ENCODE data around the gene DNER. TPM values are rescaled to one million over a fixed set of nuclear protein-coding genes. Genes with fewer than 3 reads are reported as not detected.

DNER gene
- total RNA-seq, 1 donor from 2014 or later, result not detected

DNA sequence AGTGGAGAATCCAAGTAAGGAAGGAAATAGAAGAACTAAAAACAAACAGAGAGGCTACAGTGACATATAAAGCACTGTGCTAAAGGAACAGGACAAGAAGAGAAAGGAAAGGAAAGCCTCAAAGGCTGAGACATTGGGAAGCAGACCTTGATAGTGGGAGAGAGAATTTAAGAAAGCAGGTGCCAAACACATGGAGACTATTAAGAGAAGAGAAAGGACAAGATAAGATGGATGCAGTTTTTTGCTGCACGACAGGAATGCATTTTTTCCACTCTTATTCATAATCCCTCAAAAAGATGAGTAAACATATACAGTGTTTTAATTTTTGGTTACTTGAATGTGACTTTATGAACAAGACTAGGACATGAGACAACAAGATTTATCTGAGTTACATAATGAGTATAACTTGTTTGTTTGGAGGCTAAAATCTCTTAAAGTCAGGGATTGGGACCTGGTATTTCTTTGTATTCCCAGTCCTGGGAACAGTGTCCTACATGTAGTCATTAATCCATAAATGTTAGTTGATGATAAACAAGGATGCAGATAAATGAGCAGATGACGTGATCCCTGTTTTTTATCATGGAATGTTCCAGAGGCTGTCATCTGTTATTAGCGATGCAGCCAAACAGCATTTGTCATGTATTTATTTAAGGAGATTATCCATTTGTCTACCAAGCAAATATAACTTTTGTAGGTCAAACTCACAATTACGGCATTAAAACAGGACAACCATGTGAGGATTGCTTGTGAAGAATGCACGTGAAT, 141.7 kb downstream of the DNER start:
- intact Hi-C loops (cut with micrococcal nuclease), result no loop called here

DNA sequence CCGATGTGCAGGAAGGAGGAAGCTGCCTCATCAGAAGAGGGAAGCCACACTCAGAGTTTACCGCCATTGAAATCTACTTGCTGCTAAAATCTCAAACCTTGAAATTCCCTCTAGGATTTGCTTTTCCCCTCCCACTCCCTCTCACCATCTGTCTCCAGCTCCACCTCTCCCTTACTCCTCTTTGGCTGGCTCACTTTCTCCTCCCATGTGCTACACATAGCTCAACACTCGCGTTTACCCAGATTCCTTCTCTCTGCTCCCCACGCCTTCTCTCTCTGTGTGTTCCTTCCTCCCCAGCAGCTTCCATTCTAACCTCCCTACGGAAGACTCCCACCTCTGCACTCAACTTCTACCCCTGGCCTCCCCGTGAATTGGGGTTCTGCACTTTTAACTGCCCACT, 143.1 kb downstream of the DNER start:
- intact Hi-C loops (cut with micrococcal nuclease), result no loop called here

DNA sequence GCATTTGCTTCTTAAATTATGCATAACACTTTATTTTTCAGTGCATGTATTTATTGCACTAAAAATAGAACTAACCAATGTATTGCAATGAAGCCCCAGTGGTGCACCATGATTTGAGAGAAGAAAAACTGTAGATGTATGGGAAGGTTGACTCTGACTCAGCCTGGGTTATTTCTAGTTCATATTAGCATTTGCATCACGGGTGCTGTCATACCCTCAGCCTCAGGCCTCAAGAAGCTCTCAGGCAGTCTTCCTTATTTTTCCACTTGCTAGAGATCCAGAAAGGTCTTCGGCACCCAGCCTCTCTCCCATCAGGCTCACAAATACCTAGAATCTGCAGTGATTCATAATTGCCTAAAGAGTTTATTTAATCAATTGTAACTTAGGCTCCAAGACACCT, 148.0 kb downstream of the DNER start:
- intact Hi-C loops (cut with micrococcal nuclease), result no loop called here

DNA sequence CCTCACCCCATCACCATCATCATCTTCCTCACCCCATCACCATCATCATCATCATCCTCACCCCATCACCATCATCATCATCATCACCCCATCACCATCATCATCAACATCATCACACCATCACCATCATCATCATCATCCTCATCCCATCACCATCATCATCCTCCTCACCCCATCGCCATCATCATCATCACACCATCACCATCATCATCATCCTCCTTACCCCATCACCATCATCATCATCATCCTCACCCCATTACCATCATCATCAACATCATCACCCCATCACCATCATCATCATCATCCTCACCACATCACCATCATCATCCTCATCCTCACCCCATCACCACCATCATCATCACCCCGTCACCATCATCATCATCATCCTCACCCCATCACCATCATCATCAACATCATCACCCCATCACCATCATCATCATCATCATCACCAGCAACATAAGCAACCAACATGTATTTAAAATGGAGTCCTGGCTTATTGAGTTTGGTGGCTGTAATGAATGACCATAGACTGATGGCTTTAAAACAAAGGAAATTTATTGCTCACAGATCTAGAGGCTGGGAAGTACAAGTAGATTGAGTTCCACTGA, 150.0 kb downstream of the DNER start:
- intact Hi-C loops (cut with micrococcal nuclease), result no loop called here

DNA sequence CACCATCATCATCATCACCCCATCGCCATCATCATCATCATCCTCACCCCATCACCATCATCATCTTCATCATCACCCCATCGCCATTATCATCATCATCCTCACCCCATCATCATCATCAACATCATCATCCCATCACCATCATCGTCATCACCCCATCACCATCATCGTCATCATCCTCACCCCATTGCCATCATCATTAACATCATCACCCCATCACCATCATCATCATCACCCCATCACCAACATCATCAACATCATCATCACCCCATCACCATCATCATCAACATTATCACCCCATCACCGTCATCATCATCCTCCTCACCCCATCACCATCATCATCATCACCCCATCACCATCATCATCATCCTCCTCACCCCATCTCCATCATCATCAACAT, 151.0 kb downstream of the DNER start:
- intact Hi-C loops (cut with micrococcal nuclease), result no loop called here

DNA sequence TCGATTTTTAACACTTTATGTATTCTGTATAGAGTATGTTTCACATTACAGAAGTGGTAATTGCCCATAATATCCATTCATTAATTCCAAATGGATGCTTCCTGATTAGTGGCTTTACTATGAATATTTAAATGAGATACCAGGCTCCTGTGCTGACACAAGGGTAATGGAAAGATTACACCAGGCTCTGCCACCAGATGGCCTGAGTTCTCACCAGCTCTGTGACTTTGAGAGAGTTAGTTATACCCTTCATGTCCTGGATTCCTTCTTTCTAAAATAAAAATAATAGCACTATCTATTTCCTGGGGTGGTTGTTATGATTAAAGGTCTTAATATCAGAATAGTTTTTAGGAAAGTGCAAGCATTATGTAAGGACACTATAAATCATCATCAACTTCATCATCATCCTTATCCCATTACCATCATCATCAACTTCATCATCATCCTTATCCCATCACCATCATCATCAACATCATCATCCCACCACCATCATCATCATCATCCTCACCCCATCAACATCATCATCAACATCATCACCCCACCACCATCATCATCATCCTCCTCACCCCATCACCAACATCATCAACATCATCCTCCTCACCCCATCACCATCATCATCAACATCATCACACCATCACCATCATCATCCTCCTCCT, 151.8 kb downstream of the DNER start:
- intact Hi-C loops (cut with micrococcal nuclease), result no loop called here

DNA sequence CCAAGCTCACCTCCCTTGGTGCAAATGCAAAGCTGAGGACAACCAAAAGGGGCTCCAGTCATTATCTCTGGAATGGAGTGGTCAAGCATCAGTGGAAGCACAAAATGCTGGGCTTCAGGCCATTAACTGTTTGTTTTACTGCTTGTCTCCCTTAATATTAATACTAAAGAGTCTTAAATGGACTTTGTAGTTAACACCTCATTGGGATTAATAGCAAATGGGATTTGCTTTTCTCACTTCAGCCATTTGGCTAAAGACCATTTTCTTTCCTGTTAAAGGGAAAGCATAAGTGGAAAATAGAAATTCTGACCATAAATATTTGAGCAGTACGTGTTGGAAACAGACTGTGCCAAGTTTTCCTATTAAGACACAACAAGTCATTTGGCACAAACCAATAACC, 154.4 kb downstream of the DNER start:
- intact Hi-C loops (cut with micrococcal nuclease), result no loop called here

DNA sequence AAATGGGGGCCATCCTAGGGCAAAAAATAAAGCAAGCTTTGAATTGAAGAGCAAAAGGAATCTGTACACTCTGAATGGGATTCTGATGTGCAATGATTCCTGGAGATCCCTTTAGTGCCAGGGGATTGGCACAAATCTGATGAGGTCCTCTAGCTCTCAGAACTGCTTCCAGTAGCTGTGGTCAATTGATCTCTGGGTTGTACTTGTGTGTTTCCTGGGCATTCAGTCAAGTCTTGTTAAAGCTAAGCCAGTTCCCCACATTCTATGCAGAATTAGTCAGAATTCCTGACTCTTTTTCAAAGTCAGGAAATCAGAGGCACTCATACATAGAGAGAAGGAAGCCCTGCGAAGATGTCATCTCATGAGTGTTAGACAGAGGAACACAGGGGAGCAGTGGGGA, 161.3 kb downstream of the DNER start:
- intact Hi-C loops (cut with micrococcal nuclease), result no loop called here

DNA sequence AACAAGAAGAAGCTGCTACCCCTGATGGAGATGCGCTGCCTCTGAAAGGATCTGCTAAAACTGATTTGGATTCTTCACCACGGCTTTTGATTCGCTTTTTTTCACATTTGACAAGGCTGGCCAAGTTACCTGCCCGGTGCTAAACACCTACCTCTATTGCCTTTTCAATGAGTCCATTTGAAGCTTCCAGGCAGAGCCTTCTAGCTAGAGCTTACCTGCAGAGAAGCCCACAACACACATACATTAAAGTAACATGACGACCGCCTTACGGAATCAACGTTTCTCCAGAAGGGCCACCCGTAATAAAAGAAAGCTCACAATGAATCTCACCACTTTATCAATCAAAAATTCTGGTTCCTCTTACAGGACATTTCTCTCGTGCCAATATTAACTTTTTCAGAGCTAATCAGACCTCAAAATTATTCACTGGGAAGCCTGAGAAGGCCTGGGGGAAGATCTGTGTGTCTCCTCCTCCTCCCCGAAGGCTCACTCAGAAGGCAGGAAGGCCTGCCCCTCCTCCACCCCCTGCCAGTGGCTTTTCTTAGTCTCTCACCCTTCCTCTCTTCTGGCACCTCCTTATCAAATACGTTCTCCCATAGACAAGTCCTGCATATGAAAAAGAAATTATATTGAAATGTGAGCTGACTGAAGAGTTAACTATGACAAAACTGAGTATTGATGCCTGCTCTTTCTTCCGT, 171.0 kb downstream of the DNER start:
- intact Hi-C loops (cut with micrococcal nuclease), result no loop called here

DNA sequence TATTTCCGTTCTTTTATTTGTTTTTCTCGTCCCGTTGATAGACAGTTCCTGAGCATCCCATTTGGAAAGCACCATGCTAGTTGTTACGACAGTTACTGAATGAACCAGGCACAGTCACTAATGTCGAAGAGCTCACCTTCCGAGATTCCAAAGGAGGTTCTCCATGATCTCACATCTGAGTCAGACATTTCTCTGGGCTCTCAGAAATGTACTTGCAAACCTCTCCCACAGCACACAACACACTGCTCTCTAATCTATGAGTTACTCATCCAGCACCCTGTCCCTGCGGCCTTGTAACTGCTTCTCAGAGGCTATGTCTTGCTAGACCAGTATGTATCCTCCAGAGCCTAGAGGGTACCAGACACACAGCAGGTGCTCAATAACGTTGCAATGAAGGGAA, 174.7 kb downstream of the DNER start:
- intact Hi-C loops (cut with micrococcal nuclease), result no loop called here

DNA sequence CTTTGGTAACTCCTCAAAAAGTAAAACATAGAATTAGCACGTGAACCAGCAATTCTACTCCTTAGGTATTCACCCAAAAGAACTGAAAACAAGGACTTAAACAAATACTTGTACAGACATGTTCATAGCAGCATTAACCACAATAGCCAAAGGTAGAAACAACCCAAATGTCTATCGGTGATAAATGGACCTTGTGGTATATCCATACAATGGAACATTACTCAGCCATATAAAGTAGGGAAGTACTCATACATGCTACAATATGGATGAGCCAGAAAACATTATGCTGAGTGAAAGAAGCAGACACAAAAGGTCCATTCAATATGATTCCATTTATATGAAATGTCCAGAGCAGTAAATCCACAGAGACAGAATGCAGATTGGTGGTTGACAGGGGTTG, 182.8 kb downstream of the DNER start:
- intact Hi-C loops (cut with micrococcal nuclease), result no loop called here

DNA sequence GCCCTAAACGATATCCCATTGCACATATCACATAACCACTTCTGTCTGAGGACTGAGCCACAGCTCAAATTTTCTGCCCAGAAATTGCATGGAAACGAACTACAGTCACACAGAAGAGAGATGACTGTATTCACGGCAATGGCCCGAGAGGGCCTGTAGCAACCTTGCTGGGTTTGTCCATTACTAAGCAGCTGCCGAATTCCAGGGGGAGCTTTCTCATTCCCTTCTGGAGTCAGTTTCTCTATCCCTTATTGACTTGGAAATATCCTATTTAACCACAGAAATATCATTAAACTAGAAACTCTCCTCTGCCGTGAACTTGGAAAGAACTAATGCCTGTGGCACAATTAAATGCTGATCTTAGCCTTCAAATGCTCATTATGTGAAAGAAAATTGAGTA, 183.9 kb downstream of the DNER start:
- intact Hi-C loops (cut with micrococcal nuclease), result no loop called here

DNA sequence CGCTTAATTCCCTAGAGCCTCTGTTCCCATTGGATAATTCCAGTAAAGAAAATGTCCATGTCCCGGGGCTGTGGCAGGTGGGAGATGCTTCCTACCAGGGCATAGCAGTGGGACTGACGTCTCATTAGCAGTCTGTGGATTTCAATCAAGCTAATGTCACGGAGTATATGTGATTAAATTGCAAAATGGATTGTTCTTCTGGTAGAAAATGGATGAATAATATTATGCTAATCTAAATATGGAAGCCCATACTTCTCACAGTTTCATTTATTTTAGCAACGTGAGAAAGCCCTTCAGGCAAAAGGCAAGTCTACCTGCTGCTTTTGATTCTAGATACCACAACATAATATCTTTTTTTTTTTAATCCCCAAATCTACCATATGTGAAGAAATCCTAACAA, 185.5 kb downstream of the DNER start:
- intact Hi-C loops (cut with micrococcal nuclease), result no loop called here

DNA sequence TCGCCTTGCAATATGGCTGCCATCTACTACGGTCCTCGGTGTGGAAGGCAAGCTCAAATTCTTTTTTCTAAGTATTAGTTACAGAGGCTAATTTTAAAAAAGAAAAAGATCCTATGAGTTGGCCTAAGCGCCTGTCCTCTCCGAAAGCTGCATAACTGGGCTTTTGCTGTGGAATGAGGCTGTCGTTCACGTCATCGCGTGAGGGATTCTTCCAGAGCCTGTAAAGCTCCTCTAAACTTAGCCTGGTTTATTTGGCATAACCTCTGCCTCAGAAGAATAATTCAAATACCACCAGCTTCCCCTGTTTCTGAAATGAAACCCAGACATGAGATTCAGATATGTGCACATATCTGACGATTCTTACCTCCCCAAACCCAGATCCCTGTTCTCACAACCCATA, 187.4 kb downstream of the DNER start:
- intact Hi-C loops (cut with micrococcal nuclease), result no loop called here

DNA sequence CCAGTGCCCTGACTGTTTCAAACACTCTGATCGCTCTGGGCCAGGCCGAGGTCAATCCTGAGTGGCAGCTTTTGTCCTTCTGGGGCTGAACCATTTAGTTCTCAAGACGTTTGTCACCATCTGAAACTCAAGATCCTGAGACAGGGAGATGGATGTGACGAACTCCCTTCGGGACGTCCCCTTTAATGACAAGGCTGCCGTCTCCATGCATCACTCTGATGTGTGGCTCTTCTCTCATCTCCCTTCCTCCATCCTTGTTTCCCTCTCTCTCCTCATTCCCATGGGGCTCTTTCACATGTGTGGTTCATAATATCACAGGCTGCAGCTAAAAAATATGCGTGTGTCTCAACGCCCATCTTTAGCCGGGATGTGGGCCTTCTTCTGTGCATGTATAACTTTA, 189.6 kb downstream of the DNER start:
- intact Hi-C loops (cut with micrococcal nuclease), result no loop called here

DNA sequence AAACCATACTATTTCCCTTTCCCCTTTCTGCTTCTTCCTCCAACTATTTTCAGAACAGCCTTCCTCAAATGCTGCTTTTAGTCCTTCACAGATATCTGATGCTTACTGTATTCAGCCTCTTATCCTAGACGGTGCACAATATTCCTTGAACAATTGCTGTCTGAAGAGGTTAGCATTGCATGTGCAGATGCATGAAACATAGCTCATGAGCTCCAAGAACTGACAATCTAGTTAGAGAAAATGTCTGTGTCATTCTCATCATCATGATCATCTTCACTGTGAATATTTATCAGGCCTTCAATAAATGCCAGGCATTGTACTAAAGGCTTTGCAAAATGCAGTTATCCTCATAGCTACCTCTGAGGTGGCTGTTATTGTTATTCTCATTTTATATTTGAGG, 190.7 kb downstream of the DNER start:
- intact Hi-C loops (cut with micrococcal nuclease), result no loop called here

DNA sequence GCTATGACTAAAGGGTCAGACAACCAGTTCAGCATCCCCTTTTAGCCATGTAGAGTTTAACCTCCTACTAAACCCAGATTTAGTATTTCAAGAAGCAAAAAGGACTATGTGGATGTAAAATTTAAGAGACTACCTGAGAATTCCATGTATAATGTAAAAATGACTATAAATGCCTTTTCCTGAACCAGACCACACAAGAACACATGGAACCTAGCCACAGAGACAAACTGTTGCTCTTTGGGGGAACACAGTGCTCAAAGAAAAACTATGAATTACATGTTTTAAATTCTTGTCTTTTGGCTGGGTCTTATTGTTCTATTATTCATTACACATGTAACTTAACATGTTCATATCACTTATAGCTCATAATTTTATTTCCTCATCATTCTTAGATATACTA, 192.8 kb downstream of the DNER start:
- intact Hi-C loops (cut with micrococcal nuclease), result no loop called here

DNA sequence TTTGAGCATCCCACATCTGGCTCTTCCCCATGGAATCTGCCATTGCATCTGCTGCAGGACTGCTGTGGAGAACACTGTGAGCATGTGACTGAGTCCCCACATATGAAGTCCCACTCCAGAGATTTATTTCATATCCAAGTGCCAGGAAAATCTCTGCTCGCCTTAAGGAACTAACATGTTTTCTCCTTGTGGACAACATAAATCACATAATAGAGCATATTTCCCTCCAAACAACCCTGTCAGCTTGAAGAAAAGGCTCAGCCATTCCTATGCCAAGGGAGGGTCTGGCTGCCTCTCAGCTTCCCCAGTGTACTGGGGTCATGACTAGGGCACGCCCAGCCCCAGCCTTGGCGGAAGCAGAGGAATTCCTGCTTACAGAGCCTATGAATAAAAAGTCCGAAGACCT, 193.7 kb downstream of the DNER start:
- intact Hi-C loops (cut with micrococcal nuclease), result no loop called here

DNA sequence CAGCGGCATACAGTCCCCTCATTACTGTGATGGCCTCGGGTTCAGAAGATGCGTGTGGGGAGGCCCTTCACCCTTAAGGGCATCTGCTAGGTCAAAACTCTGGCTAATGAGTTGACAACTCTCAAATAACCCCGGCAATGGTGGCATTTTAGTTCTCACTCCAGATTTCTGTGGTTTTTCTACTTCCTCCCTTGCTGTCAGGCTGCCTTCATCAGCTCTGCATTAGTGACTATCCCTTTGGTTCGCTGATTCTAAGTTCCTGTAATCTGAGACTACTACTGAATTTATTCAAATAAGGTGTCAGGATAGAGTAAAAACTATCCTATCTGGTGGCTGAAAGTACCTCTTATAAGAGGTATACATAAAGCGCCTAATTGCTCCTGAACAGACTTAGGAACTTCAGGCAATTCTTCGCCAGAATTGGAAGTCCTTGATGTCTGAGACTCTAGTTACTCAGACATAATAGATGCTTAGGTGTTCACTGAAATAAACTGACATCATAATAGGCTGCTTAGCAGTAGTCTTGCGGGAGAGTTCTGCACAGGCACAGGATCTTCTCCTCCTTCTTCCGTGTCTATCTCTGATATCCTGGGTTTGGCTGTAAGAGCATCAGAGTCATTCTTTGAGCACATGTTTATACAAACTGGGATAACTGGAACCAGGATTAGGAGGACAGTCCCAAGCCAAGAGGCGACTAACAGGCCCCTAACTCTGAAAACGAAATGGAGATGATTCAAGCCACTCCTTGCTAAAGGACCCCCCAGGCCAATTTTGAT, 194.5 kb downstream of the DNER start:
- intact Hi-C loops (cut with micrococcal nuclease), result no loop called here

DNA sequence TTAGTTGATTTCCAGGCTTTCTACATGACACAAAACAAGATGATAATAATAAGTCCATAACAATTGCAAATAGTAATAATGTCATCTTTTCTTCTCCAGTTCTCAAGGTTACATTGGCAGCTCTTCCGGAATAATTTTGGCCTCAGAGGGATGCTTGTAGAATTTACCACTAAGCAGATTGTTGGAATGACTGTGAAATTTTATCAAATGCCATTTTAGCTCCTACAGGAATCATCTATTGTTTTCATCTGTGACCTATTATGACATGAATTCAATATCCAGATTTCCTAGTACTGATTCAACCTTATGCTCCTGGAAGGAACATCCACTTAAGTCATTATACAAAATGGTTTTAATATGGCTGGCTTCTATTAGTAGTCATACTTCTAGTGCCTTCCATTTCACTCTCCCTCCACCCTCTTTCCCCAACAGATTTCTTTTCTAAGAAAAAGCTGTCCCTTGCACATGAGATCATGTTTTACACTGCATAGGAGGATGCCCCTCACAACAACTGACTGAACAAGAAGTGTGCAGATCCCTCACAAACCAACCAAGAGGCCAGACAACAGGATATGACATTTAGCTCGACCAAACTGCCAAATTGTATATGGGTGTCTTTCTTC, 200.0 kb downstream of the DNER start:
- intact Hi-C loops (cut with micrococcal nuclease), result no loop called here

DNA sequence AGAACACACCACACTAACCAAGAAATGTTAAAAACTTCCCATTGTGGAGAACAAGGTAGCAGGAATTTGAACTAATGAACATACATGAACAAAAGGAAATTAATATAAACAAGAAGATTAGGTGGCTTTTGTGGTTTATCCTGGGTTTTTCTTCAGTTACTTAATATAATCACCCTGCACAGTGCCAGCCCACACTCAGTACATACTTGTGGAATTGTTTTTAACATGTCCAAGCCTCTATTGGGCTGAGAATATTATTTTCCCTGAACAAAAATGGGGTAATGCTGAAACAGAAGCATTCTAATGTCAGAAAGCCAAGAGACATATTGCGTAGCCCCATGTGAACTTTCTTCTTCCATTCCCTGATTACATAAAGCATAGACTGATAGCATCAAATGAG, 202.8 kb downstream of the DNER start:
- intact Hi-C loops (cut with micrococcal nuclease), result no loop called here

Measured in T-helper 1 cell treated with Interleukin-12 subunit alpha and Interleukin-12 subunit beta and Interleukin-4 antibody, amounts not matched to agents 30 ng/mL and 1 ng/mL, for 36 hours (primary cell).